Sigmoid colon (tissue), 4 donors: ENCODE data around the gene TXNRD3.
"Not testable (repeated sequence)": the region's sequence is repeated elsewhere in the genome, so short reads cannot be mapped to it uniquely, and the experiment has no call there.

Source experiments
- CTCF ChIP-seq, 4 experiments: fragments of 450-650 bp in 3 of 4; fragments of 200-600 bp in 1 of 4; IDR thresholded peaks; one replicate each; pipeline ENCODE4 v1.5.1; 2016 to 2019; ENCODE audit warnings: antibody characterized with exemption in 4 of 4, mild to moderate bottlenecking in 3 of 4, moderate library complexity in 2 of 4
- POLR2AphosphoS5 ChIP-seq, 4 donors: sonication (generic); formaldehyde crosslinking; IDR thresholded peaks; one replicate each; pipeline ENCODE4 v1.6.1; 2017; ENCODE audit warnings: antibody characterized with exemption in 4 of 4

DNA sequence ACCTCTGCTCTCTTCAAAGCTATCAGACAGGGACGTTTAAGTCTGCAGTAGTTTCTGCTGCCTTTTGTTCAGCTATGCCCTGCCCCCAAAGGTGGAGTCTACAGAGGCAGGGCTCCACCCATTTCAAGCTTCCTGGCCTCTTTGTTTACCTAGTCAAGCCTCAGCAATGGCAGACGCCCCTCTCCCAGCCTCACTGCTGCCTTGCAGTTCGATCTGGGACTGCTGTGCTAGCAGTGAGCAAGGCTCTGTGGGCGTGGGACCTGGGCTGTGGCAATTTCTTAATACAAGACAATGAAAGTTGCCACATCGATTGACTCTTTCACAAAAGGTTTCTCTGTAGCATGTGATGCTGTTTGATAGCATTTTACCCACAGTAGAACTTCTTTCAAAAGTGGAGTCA is 63.4 kb downstream of the TXNRD3 start:
- TF ChIP-seq POLR2AphosphoS5, CTCF (IDR thresholded peaks at IDR 0.05): not testable (repeated sequence)
